ENCODE results near the gene KRT33A. TPM values are rescaled to one million over a fixed set of nuclear protein-coding genes. Genes with fewer than 3 reads are reported as not detected.

The KRT33A gene
- total and polyA plus RNA-seq, 3 donors from 2014 or later, result 0.50 to 3.1 (median 2.3) TPM

DNA sequence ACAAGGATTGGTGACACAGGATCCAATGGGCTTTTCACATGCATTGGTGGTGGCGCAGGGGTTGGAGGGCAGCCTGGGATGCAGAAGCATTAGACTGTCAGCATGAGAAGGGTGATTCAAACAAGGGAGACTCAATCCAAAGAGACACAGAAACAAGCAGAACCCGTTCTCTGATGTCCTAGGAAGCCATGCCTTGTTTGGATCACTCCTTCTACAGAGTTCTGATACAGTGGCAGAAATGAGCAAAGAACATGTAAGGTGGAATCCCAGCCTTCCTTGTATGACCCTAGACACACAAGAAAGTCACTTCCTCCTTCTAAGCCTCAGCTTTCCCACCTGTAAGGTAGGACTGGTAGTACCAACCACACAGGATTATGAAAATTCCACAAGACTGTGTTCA, 13.3 kb upstream of the KRT33A start:
- Histone ChIP-seq H3K4me1 (no peaks in the 10 kb centered on the region), H3K27ac (no peak overlapping the region), H3K9me3 (no peaks in the 10 kb centered on the region), H3K4me3 (no peak overlapping the region), H3K36me3 (ENCODE audit: low read depth, missing control alignments) (no peaks in the 10 kb centered on the region), H3K27me3 (no peaks in the 10 kb centered on the region)
- DNase-seq, result no peak
- intact Hi-C loops (cut with DNase I; ENCODE audit: low total_unique reads), result loop anchor here (10.0 kb wide), 1 partner anchor 81 kb away; the partner anchor contains the start of gene KRT38
- 95 to 100% methylated on average over 2 of the region's 2 CpGs for WGBS, 2 donors
- TF ChIP-seq, protein P1, sequence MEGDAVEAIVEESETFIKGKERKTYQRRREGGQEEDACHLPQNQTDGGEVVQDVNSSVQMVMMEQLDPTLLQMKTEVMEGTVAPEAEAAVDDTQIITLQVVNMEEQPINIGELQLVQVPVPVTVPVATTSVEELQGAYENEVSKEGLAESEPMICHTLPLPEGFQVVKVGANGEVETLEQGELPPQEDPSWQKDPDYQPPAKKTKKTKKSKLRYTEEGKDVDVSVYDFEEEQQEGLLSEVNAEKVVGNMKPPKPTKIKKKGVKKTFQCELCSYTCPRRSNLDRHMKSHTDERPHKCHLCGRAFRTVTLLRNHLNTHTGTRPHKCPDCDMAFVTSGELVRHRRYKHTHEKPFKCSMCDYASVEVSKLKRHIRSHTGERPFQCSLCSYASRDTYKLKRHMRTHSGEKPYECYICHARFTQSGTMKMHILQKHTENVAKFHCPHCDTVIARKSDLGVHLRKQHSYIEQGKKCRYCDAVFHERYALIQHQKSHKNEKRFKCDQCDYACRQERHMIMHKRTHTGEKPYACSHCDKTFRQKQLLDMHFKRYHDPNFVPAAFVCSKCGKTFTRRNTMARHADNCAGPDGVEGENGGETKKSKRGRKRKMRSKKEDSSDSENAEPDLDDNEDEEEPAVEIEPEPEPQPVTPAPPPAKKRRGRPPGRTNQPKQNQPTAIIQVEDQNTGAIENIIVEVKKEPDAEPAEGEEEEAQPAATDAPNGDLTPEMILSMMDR (IDR thresholded peaks at IDR 0.05), result no peak
- TF ChIP-seq POLR2A (IDR thresholded peaks at IDR 0.05), result no peak

DNA sequence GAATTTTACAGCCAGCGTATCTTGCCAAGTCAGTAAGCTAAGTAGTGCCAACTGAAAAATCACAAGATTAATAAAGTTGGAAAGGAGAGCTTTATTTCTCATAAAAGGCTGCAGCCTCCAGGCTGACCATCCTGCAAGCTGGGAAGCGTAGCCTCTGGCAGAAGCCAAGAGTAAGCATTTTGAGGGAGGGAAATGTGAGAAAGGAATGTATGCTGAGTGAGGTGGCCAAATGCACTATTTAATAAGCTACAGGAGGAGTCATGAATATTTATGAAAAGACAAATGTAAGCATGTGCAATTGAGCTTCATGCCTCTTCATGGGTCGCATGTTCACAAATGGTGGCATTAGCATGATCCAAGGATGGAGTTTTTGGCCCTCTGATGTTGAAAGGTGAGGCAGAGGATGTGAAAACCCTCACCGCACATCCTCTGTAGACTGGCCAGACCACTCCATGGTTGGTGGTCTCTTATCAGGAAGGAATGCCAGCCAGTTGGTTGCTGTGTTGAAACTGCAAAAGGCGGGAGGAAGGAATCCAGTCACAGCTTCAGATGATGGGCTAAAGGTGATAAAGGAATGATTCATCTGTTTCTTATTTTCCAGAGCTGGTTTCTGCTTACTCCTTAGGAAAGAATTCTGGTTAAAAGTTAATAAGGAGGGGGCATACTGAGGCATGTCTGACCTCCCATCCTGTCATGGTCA, 9.8 kb upstream of the KRT33A start:
- no peaks in the 10 kb centered on the region for H3K4me1 ChIP-seq
- no peaks in the 10 kb centered on the region for H3K36me3 ChIP-seq (ENCODE audit: low read depth, missing control alignments)
- no peak overlapping the region for H3K27ac ChIP-seq
- intact Hi-C loops (cut with DNase I; ENCODE audit: low total_unique reads), result loop anchor here (10.0 kb wide), 1 partner anchor 84 kb away; the partner anchor contains the start of gene KRT38
- no peaks in the 10 kb centered on the region for H3K9me3 ChIP-seq
- no peak overlapping the region for H3K4me3 ChIP-seq
- H3K27me3 ChIP-seq, result no peaks in the 10 kb centered on the region
- TF ChIP-seq, protein P1 (IDR thresholded peaks at IDR 0.05), result no peak
- no peak for TF ChIP-seq POLR2A (IDR thresholded peaks at IDR 0.05)
- 87 to 90% methylated on average over 5 of the region's 5 CpGs for WGBS, 2 donors
- no peak for DNase-seq

DNA sequence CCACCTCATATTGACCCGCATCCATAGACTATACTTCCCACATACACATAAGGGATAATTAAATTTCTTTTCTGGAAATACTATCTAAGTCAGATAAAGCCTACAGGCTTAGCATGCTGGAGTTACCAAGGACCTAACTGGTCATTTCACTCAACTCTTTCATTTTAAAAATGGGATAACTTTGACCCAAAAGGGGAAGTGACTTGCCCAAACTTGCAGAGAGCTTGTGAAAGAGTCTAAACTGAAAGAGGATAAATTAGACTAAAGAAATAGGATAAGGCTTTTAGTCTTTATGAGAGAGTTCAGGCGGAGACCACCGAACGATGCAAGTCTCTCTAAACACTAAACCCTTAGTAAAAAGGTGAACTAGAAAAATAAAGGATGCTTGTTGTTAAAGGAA, 3.9 kb upstream of the KRT33A start:
- Histone ChIP-seq H3K4me1 (no peaks in the 10 kb centered on the region), H3K36me3 (ENCODE audit: low read depth, missing control alignments) (no peaks in the 10 kb centered on the region), H3K27ac (no peak overlapping the region), H3K27me3 (no peaks in the 10 kb centered on the region), H3K9me3 (no peaks in the 10 kb centered on the region), H3K4me3 (no peak overlapping the region)
- DNase-seq, result no peak
- WGBS, 2 donors, result 91 to 92% methylated on average over 4 of the region's 4 CpGs
- TF ChIP-seq, protein P1 (IDR thresholded peaks at IDR 0.05), result no peak
- no peak for TF ChIP-seq POLR2A (IDR thresholded peaks at IDR 0.05)
- intact Hi-C loops (cut with DNase I; ENCODE audit: low total_unique reads), result no loop called here

DNA sequence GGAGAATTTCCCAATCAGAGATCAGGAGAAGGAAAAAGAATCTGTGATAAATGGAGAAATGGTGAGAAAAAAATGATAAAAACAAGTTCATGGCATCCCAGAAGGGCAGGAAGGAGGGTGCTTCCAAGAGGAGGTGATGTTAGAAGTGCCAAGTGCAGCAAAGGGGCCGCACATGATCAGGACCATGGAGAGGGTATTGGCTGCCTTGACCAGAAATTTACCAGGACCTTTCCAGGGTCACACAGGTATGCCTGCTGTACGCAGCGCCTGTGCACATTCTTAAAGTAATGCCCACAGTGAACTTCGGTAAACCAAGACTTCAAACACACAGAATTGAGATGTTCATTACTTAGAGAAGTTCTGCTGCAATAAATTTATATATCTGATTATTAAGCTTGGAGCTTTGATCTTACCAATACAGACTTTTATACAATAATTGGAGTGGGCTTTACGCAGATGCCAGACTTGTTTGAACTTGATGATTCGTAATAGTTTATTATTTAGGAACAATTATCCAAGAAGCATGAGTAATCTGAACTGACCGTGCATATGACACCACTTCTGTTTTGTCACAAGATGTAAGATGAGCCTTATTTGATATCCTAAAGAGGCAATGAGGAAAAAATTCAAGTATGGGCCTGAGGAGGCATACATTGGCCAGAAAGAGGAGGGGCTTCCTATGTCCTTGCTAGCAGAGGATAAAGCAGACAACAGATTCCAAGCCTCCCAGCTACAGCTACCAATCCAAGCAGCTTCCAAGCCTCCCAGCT, 2.2 kb upstream of the KRT33A start:
- TF ChIP-seq POLR2A (IDR thresholded peaks at IDR 0.05), result no peak
- TF ChIP-seq, protein P1 (IDR thresholded peaks at IDR 0.05), result no peak
- Histone ChIP-seq H3K27ac (no peak overlapping the region), H3K4me1 (no peaks in the 10 kb centered on the region), H3K27me3 (no peaks in the 10 kb centered on the region), H3K36me3 (ENCODE audit: low read depth, missing control alignments) (no peaks in the 10 kb centered on the region), H3K4me3 (no peak overlapping the region), H3K9me3 (no peaks in the 10 kb centered on the region)
- DNase-seq, result no peak
- intact Hi-C loops (cut with DNase I; ENCODE audit: low total_unique reads), result no loop called here
- whole genome bisulfite sequencing, 2 donors, result 85% methylated on average over 7 of the region's 7 CpGs
